Measurements from ENCODE around the gene LSM10. TPM values are rescaled to one million over a fixed set of nuclear protein-coding genes. Genes with fewer than 3 reads are reported as not detected.

LSM10 gene
- total RNA-seq, 4 donors from 2014 or later = 56.9 to 129 (median 103) TPM

- Histone ChIP-seq H3K27me3 (no peaks in the 10 kb centered on the region), H3K27ac (peak overlapping the region; percentile 51 to 75 (median 72)), H3K4me3 (no peak overlapping the region), H3K36me3 (peaks cover 0 to 79% of the 10 kb centered on the region in 2 donors), H3K9me3 (no peaks in the 10 kb centered on the region), H3K4me1 (peaks cover 25 to 32% of the 10 kb centered on the region in 2 donors)
- ATAC-seq = peak in 1 of 2 donors; percentile 12
- TF ChIP-seq POLR2A (IDR thresholded peaks at IDR 0.05) (no peak), CTCF (IDR thresholded peaks at IDR 0.05 in 4 of 5, conservative IDR thresholded peaks at IDR 0.05 in 1 of 5) (no peak)
- intact Hi-C loops (cut with DNase I; ENCODE audit: low total_unique reads) (no loop called here), in situ Hi-C loops (cut with MboI; ENCODE audit: low sequenced_read_pairs in 4 of 4) (loop anchor here in 3 of 4 donors (5.0 to 10.0 kb wide), 2 partner anchors 65 to 67 kb away; no protein-coding TSS in a partner anchor)
- DNase-seq = no peak
Measured at GRCh38 chr1:36349839-36350238, 47.9 kb downstream of the LSM10 start.

GRCh38 chr1:36349241-36349671, 48.5 kb downstream of the LSM10 start:
- in situ Hi-C loops (cut with MboI; ENCODE audit: low sequenced_read_pairs in 4 of 4) (loop anchor here in 2 of 4 donors (5.0 to 10.0 kb wide), 2 partner anchors 66 to 68 kb away; no protein-coding TSS in a partner anchor), intact Hi-C loops (cut with DNase I; ENCODE audit: low total_unique reads) (no loop called here)
- ATAC-seq = peak; percentile 21 to 55
- H3K4me1 ChIP-seq = peaks cover 29 to 36% of the 10 kb centered on the region in 2 donors
- peak in 1 of 2 donors; percentile 51 for DNase-seq
- no peaks in the 10 kb centered on the region for H3K9me3 ChIP-seq
- TF ChIP-seq CTCF (IDR thresholded peaks at IDR 0.05 in 4 of 5, conservative IDR thresholded peaks at IDR 0.05 in 1 of 5) = no peak
- no peak for TF ChIP-seq POLR2A (IDR thresholded peaks at IDR 0.05)
- no peak overlapping the region for H3K4me3 ChIP-seq
- H3K27me3 ChIP-seq = no peaks in the 10 kb centered on the region
- H3K27ac ChIP-seq = peak overlapping the region; percentile 51 to 75 (median 72)
- H3K36me3 ChIP-seq = peaks cover 0 to 79% of the 10 kb centered on the region in 2 donors

GRCh38 chr1:36346741-36347370, 50.9 kb downstream of the LSM10 start:
- in situ Hi-C loops (cut with MboI; ENCODE audit: low sequenced_read_pairs in 4 of 4) (loop anchor here in 2 of 4 donors (5.0 to 10.0 kb wide), 2 partner anchors 68 to 70 kb away; no protein-coding TSS in a partner anchor), intact Hi-C loops (cut with DNase I; ENCODE audit: low total_unique reads) (no loop called here)
- no peaks in the 10 kb centered on the region for H3K27me3 ChIP-seq
- TF ChIP-seq CTCF (IDR thresholded peaks at IDR 0.05 in 4 of 5, conservative IDR thresholded peaks at IDR 0.05 in 1 of 5) = no peak
- DNase-seq = no peak
- H3K9me3 ChIP-seq = no peaks in the 10 kb centered on the region
- H3K4me3 ChIP-seq = no peak overlapping the region
- ATAC-seq = no peak
- H3K36me3 ChIP-seq = peaks cover 0 to 65% of the 10 kb centered on the region in 2 donors
- peak overlapping the region in 3 of 4 donors; percentile 75 to 82 (median 82) for H3K27ac ChIP-seq
- H3K4me1 ChIP-seq = peaks cover 40 to 48% of the 10 kb centered on the region in 2 donors

- TF ChIP-seq POLR2A (IDR thresholded peaks at IDR 0.05) (no peak), CTCF (IDR thresholded peaks at IDR 0.05 in 4 of 5, conservative IDR thresholded peaks at IDR 0.05 in 1 of 5) (no peak)
- H3K27ac ChIP-seq = peak overlapping the region; percentile 75 to 82 (median 78)
- DNase-seq = peak in 1 of 2 donors; percentile 68
- in situ Hi-C loops (cut with MboI; ENCODE audit: low sequenced_read_pairs in 4 of 4) = loop anchor here in 2 of 4 donors (5.0 to 10.0 kb wide), 2 partner anchors 69 to 72 kb away; no protein-coding TSS in a partner anchor
- intact Hi-C loops (cut with DNase I; ENCODE audit: low total_unique reads) = no loop called here
- no peaks in the 10 kb centered on the region for H3K27me3 ChIP-seq
- ATAC-seq = peak in 1 of 2 donors; percentile 38
- H3K4me3 ChIP-seq = no peak overlapping the region
- peaks cover 0 to 73% of the 10 kb centered on the region in 2 donors for H3K36me3 ChIP-seq
- peaks cover 26 to 34% of the 10 kb centered on the region in 2 donors for H3K4me1 ChIP-seq
- H3K9me3 ChIP-seq = no peaks in the 10 kb centered on the region
Measured at GRCh38 chr1:36345353-36345752, 52.4 kb downstream of the LSM10 start.
